SK-MEL-5 (cell line): Measurements from ENCODE around the gene GABRR2. TPM values are rescaled to one million over a fixed set of nuclear protein-coding genes. Genes with fewer than 3 reads are reported as not detected.

Source experiments
- total RNA-seq: library from RNA; depleted of rRNA; stranded (reverse); fragments of >200 nt; shearing (Covaris generic); gene quantifications from 2 replicates; pipeline ENCODE4 v1.2.3, GENCODE V29; 2014; rRNA removed

GABRR2 gene
- total RNA-seq, 1 experiment from 2014 or later: not detected

Other genes starting within 250 kb of the GABRR2 start
- gene PNRC1, start 234.5 kb downstream of the GABRR2 start, total RNA-seq: 32.4 and 35.4 TPM in 2 replicates
- 0.13 and 0.21 TPM in 2 replicates for gene SRSF12, start 197.2 kb downstream of the GABRR2 start, total RNA-seq
- gene PM20D2, start 169.2 kb downstream of the GABRR2 start, total RNA-seq: 13.9 and 14.2 TPM in 2 replicates
- gene GABRR1, start 97.9 kb downstream of the GABRR2 start, total RNA-seq: not detected in 2 replicates
- 46.1 and 47.8 TPM in 2 replicates for gene UBE2J1, start 37.4 kb upstream of the GABRR2 start, total RNA-seq
- gene RRAGD, start 97.0 kb upstream of the GABRR2 start, total RNA-seq: 145 and 165 TPM in 2 replicates
- 19.3 and 28.1 TPM in 2 replicates for gene ANKRD6, start 117.9 kb upstream of the GABRR2 start, total RNA-seq